Putamen (tissue), 1 donor: Measurements from ENCODE around the gene CCDC152.
"Not testable (repeated sequence)": the region's sequence is repeated elsewhere in the genome, so short reads cannot be mapped to it uniquely, and the experiment has no call there.

Source experiments
- DNase-seq: peaks from one replicate; pipeline ENCODE4 v3.0.0-alpha.2; 2016; ENCODE audit warnings: low spot score

The CCDC152 gene

GRCh38 chr5:42812620-42813019, 56.0 kb downstream of the CCDC152 start:
- no peak for DNase-seq

GRCh38 chr5:42813533-42813932, 56.9 kb downstream of the CCDC152 start:
- no peak for DNase-seq

GRCh38 chr5:42816546-42816945, 59.9 kb downstream of the CCDC152 start:
- DNase-seq: not testable (repeated sequence)

- DNase-seq: no peak
Observed at GRCh38 chr5:42819745-42820144, 63.1 kb downstream of the CCDC152 start.

GRCh38 chr5:42822548-42822947, 65.9 kb downstream of the CCDC152 start:
- no peak for DNase-seq

GRCh38 chr5:42824347-42824976, 67.8 kb downstream of the CCDC152 start:
- no peak for DNase-seq

GRCh38 chr5:42825422-42826148, 69.0 kb downstream of the CCDC152 start:
- no peak for DNase-seq

- DNase-seq: no peak
Observed at GRCh38 chr5:42826757-42827515, 70.3 kb downstream of the CCDC152 start.

- no peak for DNase-seq
Observed at GRCh38 chr5:42828671-42829070, 72.1 kb downstream of the CCDC152 start.

- DNase-seq: no peak
Observed at GRCh38 chr5:42830924-42831323, 74.3 kb downstream of the CCDC152 start.

GRCh38 chr5:42832060-42832459, 75.4 kb downstream of the CCDC152 start:
- DNase-seq: no peak

- no peak for DNase-seq
Observed at GRCh38 chr5:42836070-42836769, 79.6 kb downstream of the CCDC152 start.

- DNase-seq: no peak
Observed at GRCh38 chr5:42837601-42838000, 81.0 kb downstream of the CCDC152 start.

GRCh38 chr5:42839196-42839595, 82.6 kb downstream of the CCDC152 start:
- no peak for DNase-seq

- no peak for DNase-seq
Observed at GRCh38 chr5:42840269-42840668, 83.7 kb downstream of the CCDC152 start.

GRCh38 chr5:42840842-42841567, 84.4 kb downstream of the CCDC152 start:
- no peak for DNase-seq

- no peak for DNase-seq
Observed at GRCh38 chr5:42842921-42843641, 86.5 kb downstream of the CCDC152 start.

GRCh38 chr5:42843675-42844292, 87.2 kb downstream of the CCDC152 start:
- DNase-seq: no peak

- not testable (repeated sequence) for DNase-seq
Observed at GRCh38 chr5:42844408-42844807, 87.8 kb downstream of the CCDC152 start.

GRCh38 chr5:42848545-42848944, 91.9 kb downstream of the CCDC152 start:
- DNase-seq: no peak

GRCh38 chr5:42851481-42851880, 94.9 kb downstream of the CCDC152 start:
- DNase-seq: no peak
